Astrocyte (in vitro differentiated cells and primary cell): ENCODE measurements around the gene CD7. TPM values are rescaled to one million over a fixed set of nuclear protein-coding genes. Genes with fewer than 3 reads are reported as not detected.

Experiments
- DNase-seq: peaks from one replicate; pipeline ENCODE4 v3.0.0-alpha.2; 2010; ENCODE audit warnings: low read depth
- FAIRE-seq: peaks from 2 replicates; lab custom pipeline; 2011; peaks lifted over from hg19 to GRCh38; lab: Jason Lieb, UNC
- H2AFZ ChIP-seq: 2 replicates; pipeline ENCODE4 v1.6.0; 2012; ENCODE audit warnings: low read depth, low read length, inconsistent platforms
- H3K27ac ChIP-seq: 2 replicates; pipeline ENCODE4 v1.5.1; 2011; ENCODE audit warnings: low read depth, low read length, inconsistent platforms
- H3K27me3 ChIP-seq: 2 replicates; pipeline ENCODE4 v1.6.0; 2011; ENCODE audit warnings: low read length, inconsistent platforms; ENCODE audit not compliant: insufficient read depth
- H3K36me3 ChIP-seq: 2 replicates; pipeline ENCODE4 v1.5.1; 2011; ENCODE audit warnings: low read length, inconsistent platforms; ENCODE audit not compliant: insufficient read depth
- H3K4me1 ChIP-seq: 2 replicates; pipeline ENCODE4 v1.5.1; 2011; ENCODE audit warnings: low read length, inconsistent platforms; ENCODE audit not compliant: insufficient read depth
- H3K4me2 ChIP-seq: 2 replicates; pipeline ENCODE4 v1.6.0; 2012; ENCODE audit warnings: low read length, inconsistent platforms
- H3K4me3 ChIP-seq: 2 replicates; pipeline ENCODE4 v1.5.1; 2011; ENCODE audit warnings: low read depth, mild to moderate bottlenecking, low read length, inconsistent platforms; ENCODE audit not compliant: insufficient read depth
- H3K79me2 ChIP-seq: 2 replicates; pipeline ENCODE4 v1.6.0; 2012; ENCODE audit warnings: mild to moderate bottlenecking, low read length, inconsistent platforms; ENCODE audit not compliant: insufficient read depth
- H3K9ac ChIP-seq: 2 replicates; pipeline ENCODE4 v1.6.0; 2012; ENCODE audit warnings: mild to moderate bottlenecking, low read length, inconsistent platforms
- H3K9me3 ChIP-seq: 2 replicates; pipeline ENCODE4 v1.5.1; 2012; ENCODE audit warnings: low read depth, mild to moderate bottlenecking, low read length, inconsistent platforms; ENCODE audit not compliant: insufficient read depth
- H4K20me1 ChIP-seq: 2 replicates; pipeline ENCODE4 v1.6.0; 2012; ENCODE audit warnings: low read length, inconsistent platforms; ENCODE audit not compliant: insufficient read depth
- H3K27ac Mint-ChIP-seq: one replicate; pipeline ENCODE4 v1.8.0; 2021; ENCODE audit warnings: mild to moderate bottlenecking, mixed read lengths; ENCODE audit not compliant: unreplicated experiment
- H3K27me3 Mint-ChIP-seq: one replicate; pipeline ENCODE4 v1.8.0; 2021; ENCODE audit warnings: low read depth, mixed read lengths; ENCODE audit not compliant: unreplicated experiment
- H3K36me3 Mint-ChIP-seq: one replicate; pipeline ENCODE4 v1.8.0; 2021; ENCODE audit warnings: low read depth, mixed read lengths; ENCODE audit not compliant: unreplicated experiment
- H3K4me1 Mint-ChIP-seq: one replicate; pipeline ENCODE4 v1.8.0; 2021; ENCODE audit warnings: low read depth, mixed read lengths; ENCODE audit not compliant: unreplicated experiment
- H3K4me3 Mint-ChIP-seq: one replicate; pipeline ENCODE4 v1.8.0; 2021; ENCODE audit warnings: mild to moderate bottlenecking, moderate library complexity, mixed read lengths; ENCODE audit not compliant: unreplicated experiment
- H3K9me3 Mint-ChIP-seq: one replicate; pipeline ENCODE4 v1.8.0; 2021; ENCODE audit warnings: mild to moderate bottlenecking, mixed read lengths; ENCODE audit not compliant: unreplicated experiment
- EZH2 ChIP-seq: IDR thresholded peaks from 2 replicates; pipeline ENCODE4 v1.6.1; 2012; ENCODE audit warnings: mild to moderate bottlenecking, low read length, inconsistent platforms; ENCODE audit not compliant: insufficient read depth
- total RNA-seq: library from RNA; stranded (reverse); gene quantifications from 2 replicates; pipeline ENCODE4 v1.2.1, GENCODE V29; 2021
- TF ChIP-seq, protein P1 (sequence below): IDR thresholded peaks from 2 replicates; pipeline ENCODE4 v1.5.1; 2011; ENCODE audit warnings: low read depth, mild to moderate bottlenecking, inconsistent platforms, low read length, moderate library complexity; ENCODE audit not compliant: insufficient read depth

CD7 gene
- total RNA-seq, 1 donor from 2014 or later = 0.18 TPM

DNA sequence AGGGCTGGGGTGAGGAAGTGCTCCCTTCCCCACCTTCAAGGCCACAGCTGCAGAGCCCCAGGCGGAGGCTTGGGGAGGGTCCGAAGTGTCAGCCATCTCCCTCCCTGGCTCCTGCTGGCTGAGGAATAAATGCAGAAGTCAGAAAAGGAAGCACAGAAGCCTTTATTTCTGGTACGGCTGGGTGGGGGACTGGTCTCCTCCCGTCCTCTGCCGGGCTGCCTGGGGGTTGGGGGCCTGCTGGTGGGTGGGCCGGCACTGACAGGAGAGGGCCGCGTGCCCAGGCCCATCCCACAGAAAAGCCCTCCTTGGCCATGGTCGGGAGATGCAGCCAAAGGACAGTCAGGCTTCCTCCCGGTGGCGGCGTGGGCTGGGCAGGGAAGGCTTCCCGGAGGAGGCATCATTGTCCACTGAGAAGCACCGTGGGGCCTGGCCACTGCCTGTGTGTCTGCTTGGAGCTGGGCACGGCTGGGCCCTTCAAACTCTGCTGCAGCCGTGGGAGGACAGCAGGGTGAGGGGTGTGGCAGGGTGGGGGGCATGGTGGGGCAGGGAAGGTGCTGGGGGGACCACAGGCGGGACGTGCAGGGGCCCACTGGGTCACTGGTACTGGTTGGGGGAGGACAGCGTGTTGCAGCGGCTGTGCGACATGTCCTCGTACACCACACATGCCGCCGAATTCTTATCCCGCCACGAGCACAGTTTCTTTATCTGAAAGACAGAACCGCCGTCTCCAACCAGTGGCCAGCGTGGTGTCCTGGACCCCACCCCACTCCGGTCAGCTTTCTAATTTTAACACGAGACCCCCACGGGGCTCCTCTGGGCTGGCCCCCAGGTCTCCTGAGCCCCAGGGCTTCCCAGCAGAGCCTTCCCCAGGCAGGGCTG is 2.4 kb downstream of the CD7 start:
- Mint-ChIP-seq H3K4me1 (no peaks in the 10 kb centered on the region), H3K9me3 (no peaks in the 10 kb centered on the region), H3K4me3 (no peak overlapping the region), H3K27ac (no peak overlapping the region), H3K27me3 (peaks cover 28% of the 10 kb centered on the region), H3K36me3 (no peaks in the 10 kb centered on the region)
- Histone ChIP-seq H3K27ac (no peak overlapping the region), H3K4me1 (no peaks in the 10 kb centered on the region), H3K4me2 (no peak overlapping the region), H3K27me3 (peaks cover 16% of the 10 kb centered on the region), H2AFZ (no peak overlapping the region), H3K9me3 (peaks cover 10% of the 10 kb centered on the region), H3K4me3 (no peak overlapping the region), H3K9ac (no peak overlapping the region), H3K36me3 (no peaks in the 10 kb centered on the region), H3K79me2 (no peaks in the 10 kb centered on the region), H4K20me1 (no peaks in the 10 kb centered on the region)
- DNase-seq (no peak), FAIRE-seq (no peak)
- no peak for TF ChIP-seq EZH2
- TF ChIP-seq, protein P1, sequence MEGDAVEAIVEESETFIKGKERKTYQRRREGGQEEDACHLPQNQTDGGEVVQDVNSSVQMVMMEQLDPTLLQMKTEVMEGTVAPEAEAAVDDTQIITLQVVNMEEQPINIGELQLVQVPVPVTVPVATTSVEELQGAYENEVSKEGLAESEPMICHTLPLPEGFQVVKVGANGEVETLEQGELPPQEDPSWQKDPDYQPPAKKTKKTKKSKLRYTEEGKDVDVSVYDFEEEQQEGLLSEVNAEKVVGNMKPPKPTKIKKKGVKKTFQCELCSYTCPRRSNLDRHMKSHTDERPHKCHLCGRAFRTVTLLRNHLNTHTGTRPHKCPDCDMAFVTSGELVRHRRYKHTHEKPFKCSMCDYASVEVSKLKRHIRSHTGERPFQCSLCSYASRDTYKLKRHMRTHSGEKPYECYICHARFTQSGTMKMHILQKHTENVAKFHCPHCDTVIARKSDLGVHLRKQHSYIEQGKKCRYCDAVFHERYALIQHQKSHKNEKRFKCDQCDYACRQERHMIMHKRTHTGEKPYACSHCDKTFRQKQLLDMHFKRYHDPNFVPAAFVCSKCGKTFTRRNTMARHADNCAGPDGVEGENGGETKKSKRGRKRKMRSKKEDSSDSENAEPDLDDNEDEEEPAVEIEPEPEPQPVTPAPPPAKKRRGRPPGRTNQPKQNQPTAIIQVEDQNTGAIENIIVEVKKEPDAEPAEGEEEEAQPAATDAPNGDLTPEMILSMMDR = no peak

DNA sequence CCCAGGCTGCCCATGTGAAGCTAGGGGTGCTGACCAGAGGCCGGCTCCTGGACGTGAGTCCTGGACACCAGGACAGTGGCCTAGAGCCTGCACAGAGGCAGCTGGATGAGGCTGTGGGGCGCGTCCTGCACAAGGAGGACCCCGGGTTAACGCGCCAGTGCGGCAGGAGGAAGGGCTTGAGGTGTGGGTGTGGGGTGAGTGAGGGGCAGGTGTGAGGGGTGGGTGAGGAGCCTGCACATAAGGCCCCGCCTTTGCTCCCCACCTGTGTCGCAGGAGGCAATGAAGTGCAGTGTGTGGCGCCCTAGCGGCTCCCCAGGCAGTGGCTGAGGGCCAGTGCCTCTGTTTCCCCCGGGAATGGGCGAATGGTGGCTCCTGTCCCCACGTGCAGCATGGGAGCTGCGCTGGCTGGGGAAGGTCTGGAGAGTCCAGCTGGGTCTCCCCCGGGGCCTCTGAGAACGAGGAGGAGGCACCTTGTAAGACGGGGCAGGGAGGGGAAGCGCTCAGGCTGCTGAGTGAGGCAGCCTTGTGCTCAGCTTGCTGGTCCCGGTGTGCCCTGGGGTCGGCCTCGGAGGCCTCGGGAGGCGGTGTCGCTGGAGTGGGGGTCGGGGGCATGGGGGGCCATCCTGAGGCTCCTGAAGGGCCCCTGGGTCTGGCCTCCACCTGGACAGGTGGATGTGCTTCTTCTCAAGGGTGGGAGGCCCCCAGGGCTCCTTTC is 3.2 kb downstream of the CD7 start:
- FAIRE-seq = no peak
- TF ChIP-seq, protein P1 = no peak
- TF ChIP-seq EZH2 = no peak
- Mint-ChIP-seq H3K9me3 (no peaks in the 10 kb centered on the region), H3K4me3 (no peak overlapping the region), H3K27ac (no peak overlapping the region), H3K4me1 (no peaks in the 10 kb centered on the region), H3K36me3 (no peaks in the 10 kb centered on the region), H3K27me3 (peaks cover 33% of the 10 kb centered on the region)
- Histone ChIP-seq H3K4me3 (no peak overlapping the region), H4K20me1 (no peaks in the 10 kb centered on the region), H3K36me3 (no peaks in the 10 kb centered on the region), H3K4me2 (no peak overlapping the region), H3K79me2 (no peaks in the 10 kb centered on the region), H3K9ac (no peak overlapping the region), H3K27ac (no peak overlapping the region), H3K4me1 (no peaks in the 10 kb centered on the region), H2AFZ (no peak overlapping the region), H3K9me3 (peaks cover 6% of the 10 kb centered on the region), H3K27me3 (peaks cover 17% of the 10 kb centered on the region)
- no peak for DNase-seq
